Lower leg skin (tissue), 3 donors: ENCODE results near the gene MOBP.

Source experiments
- POLR2A ChIP-seq, 2 donors: fragments of 450-650 bp; IDR thresholded peaks; one replicate each; pipeline ENCODE4 v1.6.1; 2016 to 2017; ENCODE audit warnings: antibody characterized with exemption in 2 of 2, mild to moderate bottlenecking in 1 of 2, moderate library complexity in 1 of 2
- TF ChIP-seq, protein P1 (sequence below), 3 donors: fragments of 450-650 bp; IDR thresholded peaks; one replicate each; pipeline ENCODE4 v1.5.1; 2016; ENCODE audit warnings: antibody characterized with exemption in 3 of 3, mild to moderate bottlenecking in 3 of 3, moderate library complexity in 2 of 3

- TF ChIP-seq, protein P1, sequence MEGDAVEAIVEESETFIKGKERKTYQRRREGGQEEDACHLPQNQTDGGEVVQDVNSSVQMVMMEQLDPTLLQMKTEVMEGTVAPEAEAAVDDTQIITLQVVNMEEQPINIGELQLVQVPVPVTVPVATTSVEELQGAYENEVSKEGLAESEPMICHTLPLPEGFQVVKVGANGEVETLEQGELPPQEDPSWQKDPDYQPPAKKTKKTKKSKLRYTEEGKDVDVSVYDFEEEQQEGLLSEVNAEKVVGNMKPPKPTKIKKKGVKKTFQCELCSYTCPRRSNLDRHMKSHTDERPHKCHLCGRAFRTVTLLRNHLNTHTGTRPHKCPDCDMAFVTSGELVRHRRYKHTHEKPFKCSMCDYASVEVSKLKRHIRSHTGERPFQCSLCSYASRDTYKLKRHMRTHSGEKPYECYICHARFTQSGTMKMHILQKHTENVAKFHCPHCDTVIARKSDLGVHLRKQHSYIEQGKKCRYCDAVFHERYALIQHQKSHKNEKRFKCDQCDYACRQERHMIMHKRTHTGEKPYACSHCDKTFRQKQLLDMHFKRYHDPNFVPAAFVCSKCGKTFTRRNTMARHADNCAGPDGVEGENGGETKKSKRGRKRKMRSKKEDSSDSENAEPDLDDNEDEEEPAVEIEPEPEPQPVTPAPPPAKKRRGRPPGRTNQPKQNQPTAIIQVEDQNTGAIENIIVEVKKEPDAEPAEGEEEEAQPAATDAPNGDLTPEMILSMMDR (IDR thresholded peaks at IDR 0.05), result no peak
- TF ChIP-seq POLR2A (IDR thresholded peaks at IDR 0.05), result no peak
Measured at GRCh38 chr3:39542588-39542988, 75.1 kb downstream of the MOBP start.
